ENCODE results near the gene DOCK11. TPM values are rescaled to one million over a fixed set of nuclear protein-coding genes. Genes with fewer than 3 reads are reported as not detected.
A peak's percentile ranks its signal among the peaks of the same experiment; 100 is the strongest.

The DOCK11 gene
- total and polyA plus RNA-seq, 10 of the 15 experiments (the other 5 are each of a cell fraction or from before 2014, with no cell fraction given): 16.3 to 30.7 (median 19.8) TPM

DNA sequence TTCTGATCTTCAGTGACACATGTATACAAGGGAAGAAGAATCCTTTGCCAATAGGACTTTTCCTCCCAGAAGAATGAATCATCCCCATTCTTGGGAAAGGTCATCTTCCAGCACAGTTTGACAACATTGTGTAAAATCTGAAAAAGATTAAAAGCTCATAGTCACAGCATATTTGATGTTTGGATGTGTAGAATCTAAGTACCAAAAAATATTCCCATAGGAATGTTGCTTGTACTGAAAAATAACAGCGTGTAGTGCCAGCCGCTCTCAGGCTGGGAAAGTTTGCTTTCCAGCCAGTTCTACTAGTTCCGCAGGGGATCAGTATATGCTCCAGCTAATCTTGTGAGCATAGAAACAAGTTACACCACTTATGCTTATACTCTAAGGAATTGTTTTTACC lies 157.1 kb downstream of the DOCK11 start:
- ChIA-PET RAD21 (ENCODE audit: unreplicated experiment) (no interaction called here), CTCF (interaction anchor here (1.1 to 3.2 kb wide), 2 partner anchors 9 kb away, joined by 4 to 9 read pairs; no protein-coding TSS in a partner anchor), SMC1A (ENCODE audit: uncharacterized antibody, unreplicated experiment) (no interaction called here), POLR2A (no interaction called here)
- ATAC-seq (no peak), FAIRE-seq (no peak), DNase-seq (ENCODE audit: low read depth, low spot score) (no peak)
- intact Hi-C loops (cut with micrococcal nuclease; ENCODE audit: unreplicated experiment) (no loop called here), in situ Hi-C loops (cut with MboI) (no loop called here)
- Histone ChIP-seq H3K36me3 (ENCODE audit: control insufficient read depth in 2 of 2, insufficient read depth in 2 of 2, low read length in 1 of 2) (no peaks in the 10 kb centered on the region; a peak in 1 of 4 replicates), H3K27ac (ENCODE audit: control insufficient read depth, insufficient read depth) (no peak overlapping the region), H3K9me3 (replicated peaks; ENCODE audit: control insufficient read depth, insufficient read depth, low read length) (no peaks in the 10 kb centered on the region), H3K4me1 (ENCODE audit: control insufficient read depth, insufficient read depth, low read length) (no peaks in the 10 kb centered on the region), H2AFZ (ENCODE audit: control insufficient read depth, low read depth, low read length) (no peak overlapping the region), H3K27me3 (replicated peaks in 1 of 2; ENCODE audit: control insufficient read depth in 2 of 2, insufficient read depth in 2 of 2, low read length in 1 of 2) (no peaks in the 10 kb centered on the region), H3K9ac (ENCODE audit: control insufficient read depth, insufficient read depth, low read length) (no peak overlapping the region), H4K20me1 (ENCODE audit: control insufficient read depth, insufficient read depth) (no peaks in the 10 kb centered on the region), H3K4me3 (no peak overlapping the region), H3K4me2 (ENCODE audit: control insufficient read depth, insufficient read depth) (no peak overlapping the region), H3K79me2 (ENCODE audit: control insufficient read depth, insufficient read depth, low read length) (no peaks in the 10 kb centered on the region)
- BruUV-seq (replicated peaks): no TSS peak
- WGBS (ENCODE audit: insufficient coverage, insufficient replicate concordance, low lambda C conversion rate, missing lambda C conversion rate): 61% methylated on average over 3 of the region's 3 CpGs
- TF ChIP-seq ETV6 (conservative IDR thresholded peaks at IDR 0.05 in 1 of 2, IDR thresholded peaks at IDR 0.05 in 1 of 2; ENCODE audit: borderline replicate concordance in 1 of 2, low read depth in 1 of 2): no peak

DNA sequence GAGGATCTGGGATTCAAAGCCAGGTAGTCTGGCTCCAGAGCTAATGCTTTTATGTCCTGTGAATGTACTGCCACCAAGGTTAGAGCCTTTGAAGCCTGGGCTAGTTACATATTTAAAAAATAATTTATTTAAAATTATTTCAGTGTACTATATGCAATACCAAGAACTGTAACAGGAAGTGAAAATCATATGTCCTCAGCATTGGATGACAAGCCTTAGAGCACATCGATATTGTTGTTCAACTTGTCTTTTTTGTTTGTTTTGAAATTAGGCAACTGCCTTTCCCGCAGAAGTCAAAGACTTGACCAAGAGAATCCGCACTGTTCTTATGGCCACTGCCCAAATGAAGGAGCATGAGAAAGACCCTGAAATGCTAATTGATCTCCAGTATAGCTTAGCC lies 158.7 kb downstream of the DOCK11 start:
- DNase-seq (ENCODE audit: low read depth, low spot score) (no peak), FAIRE-seq (no peak), ATAC-seq (no peak)
- H3K9me3 ChIP-seq (replicated peaks; ENCODE audit: control insufficient read depth, insufficient read depth, low read length): no peaks in the 10 kb centered on the region
- POLR2A ChIA-PET: interaction anchor here (0.6 kb wide), 1 partner anchor 593 kb away, joined by 4 read pairs; no protein-coding TSS in a partner anchor
- H3K4me3 ChIP-seq: no peak overlapping the region
- no peaks in the 10 kb centered on the region for H3K27me3 ChIP-seq (replicated peaks in 1 of 2; ENCODE audit: control insufficient read depth in 2 of 2, insufficient read depth in 2 of 2, low read length in 1 of 2)
- H3K79me2 ChIP-seq (ENCODE audit: control insufficient read depth, insufficient read depth, low read length): no peaks in the 10 kb centered on the region
- H3K27ac ChIP-seq (ENCODE audit: control insufficient read depth, insufficient read depth): no peak overlapping the region
- no peaks in the 10 kb centered on the region; a peak in 1 of 4 replicates for H3K36me3 ChIP-seq (ENCODE audit: control insufficient read depth in 2 of 2, insufficient read depth in 2 of 2, low read length in 1 of 2)
- no peaks in the 10 kb centered on the region for H3K4me1 ChIP-seq (ENCODE audit: control insufficient read depth, insufficient read depth, low read length)
- no peak overlapping the region for H3K9ac ChIP-seq (ENCODE audit: control insufficient read depth, insufficient read depth, low read length)
- CTCF ChIA-PET: interaction anchor here (1.2 to 3.2 kb wide), 4 partner anchors 11 to 153 kb away, joined by 3 to 9 read pairs (median 4); no protein-coding TSS in a partner anchor
- no peak overlapping the region for H2AFZ ChIP-seq (ENCODE audit: control insufficient read depth, low read depth, low read length)
- peak; percentile 18; the same call in 1 of the 2 replicates for TF ChIP-seq SPI1 (IDR thresholded peaks at IDR 0.05; ENCODE audit: borderline replicate concordance, insufficient read depth, low read depth, low read length)
- TF ChIP-seq RFX5 (IDR thresholded peaks at IDR 0.05; ENCODE audit: low read depth, low read length): no peak
- 30% methylated on average over 3 of the region's 3 CpGs for WGBS (ENCODE audit: insufficient coverage, insufficient replicate concordance, low lambda C conversion rate, missing lambda C conversion rate)
- no TSS peak for BruUV-seq (replicated peaks)
- SMC1A ChIA-PET (ENCODE audit: uncharacterized antibody, unreplicated experiment): interaction anchor here (0.6 to 1.2 kb wide), 3 partner anchors 10 to 1599 kb away, joined by 3 read pairs; no protein-coding TSS in a partner anchor
- no peak overlapping the region for H3K4me2 ChIP-seq (ENCODE audit: control insufficient read depth, insufficient read depth)
- H4K20me1 ChIP-seq (ENCODE audit: control insufficient read depth, insufficient read depth): no peaks in the 10 kb centered on the region
- in situ Hi-C loops (cut with MboI): no loop called here
- intact Hi-C loops (cut with micrococcal nuclease; ENCODE audit: unreplicated experiment): no loop called here
- RAD21 ChIA-PET (ENCODE audit: unreplicated experiment): no interaction called here
